Measurements from ENCODE around the gene KASH5.

KASH5 gene

GRCh38 chr19:49398001-49398615, 10.1 kb downstream of the KASH5 start:
- H4K20me1 ChIP-seq (ENCODE audit: control insufficient read depth, insufficient read depth, low read depth, low read length) = no peaks in the 10 kb centered on the region
- no peaks in the 10 kb centered on the region for H3K9me2 ChIP-seq (replicated peaks; ENCODE audit: control insufficient read depth, low read length)
- no peak for TF ChIP-seq EZH2phosphoT487 (IDR thresholded peaks at IDR 0.05; ENCODE audit: borderline replicate concordance, low read length)
- TF ChIP-seq, protein P1, sequence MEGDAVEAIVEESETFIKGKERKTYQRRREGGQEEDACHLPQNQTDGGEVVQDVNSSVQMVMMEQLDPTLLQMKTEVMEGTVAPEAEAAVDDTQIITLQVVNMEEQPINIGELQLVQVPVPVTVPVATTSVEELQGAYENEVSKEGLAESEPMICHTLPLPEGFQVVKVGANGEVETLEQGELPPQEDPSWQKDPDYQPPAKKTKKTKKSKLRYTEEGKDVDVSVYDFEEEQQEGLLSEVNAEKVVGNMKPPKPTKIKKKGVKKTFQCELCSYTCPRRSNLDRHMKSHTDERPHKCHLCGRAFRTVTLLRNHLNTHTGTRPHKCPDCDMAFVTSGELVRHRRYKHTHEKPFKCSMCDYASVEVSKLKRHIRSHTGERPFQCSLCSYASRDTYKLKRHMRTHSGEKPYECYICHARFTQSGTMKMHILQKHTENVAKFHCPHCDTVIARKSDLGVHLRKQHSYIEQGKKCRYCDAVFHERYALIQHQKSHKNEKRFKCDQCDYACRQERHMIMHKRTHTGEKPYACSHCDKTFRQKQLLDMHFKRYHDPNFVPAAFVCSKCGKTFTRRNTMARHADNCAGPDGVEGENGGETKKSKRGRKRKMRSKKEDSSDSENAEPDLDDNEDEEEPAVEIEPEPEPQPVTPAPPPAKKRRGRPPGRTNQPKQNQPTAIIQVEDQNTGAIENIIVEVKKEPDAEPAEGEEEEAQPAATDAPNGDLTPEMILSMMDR (IDR thresholded peaks at IDR 0.05; ENCODE audit: low read depth, low read length, poor library complexity, severe bottlenecking) = no peak
- no peaks in the 10 kb centered on the region for H3K79me2 ChIP-seq (ENCODE audit: control insufficient read depth, low read length)
- peaks cover 17% of the 10 kb centered on the region for H3K4me1 ChIP-seq (ENCODE audit: control insufficient read depth, low read length)
- H3K4me3 ChIP-seq (ENCODE audit: low read length) = no peak overlapping the region
- peaks cover 2% of the 10 kb centered on the region; the same call in 1 of the 2 replicates for H3F3A ChIP-seq (ENCODE audit: control insufficient read depth, insufficient read depth)
- H3K27ac ChIP-seq (ENCODE audit: low read depth, low read length) = no peak overlapping the region
- no peak overlapping the region for H3K4me2 ChIP-seq (ENCODE audit: low read length)
- H3K27me3 ChIP-seq (ENCODE audit: control insufficient read depth, low read length) = no peaks in the 10 kb centered on the region
- H3K9me3 ChIP-seq (ENCODE audit: control insufficient read depth, insufficient read depth, low read length) = no peaks in the 10 kb centered on the region
- H3K36me3 ChIP-seq (ENCODE audit: control insufficient read depth, low read length) = no peaks in the 10 kb centered on the region

DNA sequence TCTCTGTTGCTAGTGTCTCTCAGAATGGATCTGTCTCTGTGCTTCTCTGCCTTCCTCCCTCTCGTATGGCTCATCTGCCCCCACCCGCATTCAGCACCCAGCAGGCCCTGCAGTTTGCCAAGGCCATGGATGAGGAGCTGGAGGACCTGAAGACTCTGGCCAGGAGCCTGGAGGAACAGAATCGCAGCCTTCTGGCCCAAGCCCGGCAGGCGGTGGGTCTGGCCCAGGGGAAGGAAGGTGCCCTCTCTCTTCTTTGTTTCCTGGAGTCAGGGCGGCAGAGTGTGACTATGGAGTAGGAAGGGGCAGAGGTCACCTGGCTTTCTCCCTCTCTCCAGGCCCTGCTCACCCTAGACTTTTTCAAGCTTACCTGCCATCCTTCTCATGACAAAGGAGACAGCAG, 10.9 kb downstream of the KASH5 start:
- no peak overlapping the region for H3K27ac ChIP-seq (ENCODE audit: low read depth, low read length)
- TF ChIP-seq, protein P1 (IDR thresholded peaks at IDR 0.05; ENCODE audit: low read depth, low read length, poor library complexity, severe bottlenecking) = no peak
- no peaks in the 10 kb centered on the region for H3K79me2 ChIP-seq (ENCODE audit: control insufficient read depth, low read length)
- no peaks in the 10 kb centered on the region for H4K20me1 ChIP-seq (ENCODE audit: control insufficient read depth, insufficient read depth, low read depth, low read length)
- H3K9me3 ChIP-seq (ENCODE audit: control insufficient read depth, insufficient read depth, low read length) = no peaks in the 10 kb centered on the region
- H3K4me2 ChIP-seq (ENCODE audit: low read length) = no peak overlapping the region
- H3K27me3 ChIP-seq (ENCODE audit: control insufficient read depth, low read length) = no peaks in the 10 kb centered on the region
- H3F3A ChIP-seq (ENCODE audit: control insufficient read depth, insufficient read depth) = peaks cover 5% of the 10 kb centered on the region
- H3K36me3 ChIP-seq (ENCODE audit: control insufficient read depth, low read length) = no peaks in the 10 kb centered on the region
- peaks cover 17% of the 10 kb centered on the region for H3K4me1 ChIP-seq (ENCODE audit: control insufficient read depth, low read length)
- no peak overlapping the region for H3K4me3 ChIP-seq (ENCODE audit: low read length)
- no peaks in the 10 kb centered on the region for H3K9me2 ChIP-seq (replicated peaks; ENCODE audit: control insufficient read depth, low read length)

GRCh38 chr19:49400029-49400428, 12.0 kb downstream of the KASH5 start:
- Histone ChIP-seq H3K27ac (ENCODE audit: low read depth, low read length) (no peak overlapping the region), H3K9me2 (replicated peaks; ENCODE audit: control insufficient read depth, low read length) (no peaks in the 10 kb centered on the region), H4K20me1 (ENCODE audit: control insufficient read depth, insufficient read depth, low read depth, low read length) (no peaks in the 10 kb centered on the region), H3K36me3 (ENCODE audit: control insufficient read depth, low read length) (no peaks in the 10 kb centered on the region), H3K79me2 (ENCODE audit: control insufficient read depth, low read length) (no peaks in the 10 kb centered on the region), H3K4me1 (ENCODE audit: control insufficient read depth, low read length) (peaks cover 28% of the 10 kb centered on the region), H3K4me3 (ENCODE audit: low read length) (no peak overlapping the region), H3F3A (ENCODE audit: control insufficient read depth, insufficient read depth) (peaks cover 5% of the 10 kb centered on the region), H3K27me3 (ENCODE audit: control insufficient read depth, low read length) (no peaks in the 10 kb centered on the region), H3K9me3 (ENCODE audit: control insufficient read depth, insufficient read depth, low read length) (no peaks in the 10 kb centered on the region), H3K4me2 (ENCODE audit: low read length) (no peak overlapping the region)
- TF ChIP-seq EZH2phosphoT487 (IDR thresholded peaks at IDR 0.05; ENCODE audit: borderline replicate concordance, low read length) = no peak
- TF ChIP-seq, protein P1 (IDR thresholded peaks at IDR 0.05; ENCODE audit: low read depth, low read length, poor library complexity, severe bottlenecking) = no peak

All from DOHH2 (cell line).